Naive thymus-derived CD4-positive, alpha-beta T cell (primary cell): ENCODE measurements around the gene SDSL. TPM values are rescaled to one million over a fixed set of nuclear protein-coding genes. Genes with fewer than 3 reads are reported as not detected.

ENCODE experiments used
- ATAC-seq: fragments of 150-1000 bp; cut with Tn5 transposase; 2 replicates; pipeline ENCODE4 v1.10.0; 2021; ENCODE audit warnings: mild to moderate bottlenecking, moderate library complexity
- CTCF ChIA-PET: fragments of 350-600 bp; sonication (Branson Sonifier 250); formaldehyde crosslinking; loops from one replicate; lab custom pipeline; 2021; ENCODE audit warnings: antibody characterized with exemption; lab: Charles Lee
- POLR2A ChIA-PET: fragments of 350-600 bp; sonication (Branson Sonifier 250); formaldehyde crosslinking; loops from one replicate; lab custom pipeline; 2021; ENCODE audit warnings: antibody characterized with exemption, inconsistent platforms; lab: Charles Lee
- DNase-seq, 9 donors: peaks; one replicate each; pipeline versions ENCODE4 v3.0.0 to v3.0.0-alpha.2; 2020 to 2022; ENCODE audit warnings: mixed read lengths in 1 of 9
- H3K27ac ChIP-seq: one replicate; pipeline ENCODE4 v1.7.0; 2013; ENCODE audit warnings: mild to moderate bottlenecking, low read depth, low read length, moderate library complexity
- H3K27me3 ChIP-seq, 2 donors: one replicate each; pipeline ENCODE4 v1.7.0; 2013; ENCODE audit warnings: low read length in 2 of 2, mild to moderate bottlenecking in 2 of 2, moderate library complexity in 2 of 2; ENCODE audit not compliant: control insufficient read depth in 2 of 2, insufficient read depth in 2 of 2
- H3K36me3 ChIP-seq, 3 experiments: 1 replicate in 2 of 3; 2 replicates in 1 of 3; pipeline ENCODE4 v1.7.0; 2013; ENCODE audit warnings: low read length in 3 of 3, mild to moderate bottlenecking in 3 of 3, moderate library complexity in 1 of 3; ENCODE audit not compliant: insufficient read depth in 3 of 3, control insufficient read depth in 2 of 3
- H3K4me1 ChIP-seq, 2 donors: one replicate each; pipeline ENCODE4 v1.7.0; 2013; ENCODE audit warnings: low read length in 2 of 2, mild to moderate bottlenecking in 2 of 2, moderate library complexity in 1 of 2; ENCODE audit not compliant: control insufficient read depth in 2 of 2, insufficient read depth in 2 of 2
- H3K4me3 ChIP-seq: 2 replicates; pipeline ENCODE4 v1.7.0; 2013; ENCODE audit warnings: mild to moderate bottlenecking, low read length
- H3K9me3 ChIP-seq, 3 experiments: 1 replicate in 2 of 3; 2 replicates in 1 of 3; pipeline ENCODE4 v1.7.0; 2013; ENCODE audit warnings: low read length in 3 of 3; ENCODE audit not compliant: control insufficient read depth in 2 of 3
- H3K27ac Mint-ChIP-seq, 9 donors: one replicate each; pipeline ENCODE4 v1.8.0; 2020 to 2022; ENCODE audit warnings: mixed read lengths in 9 of 9, mild to moderate bottlenecking in 8 of 9, moderate library complexity in 5 of 9, inconsistent platforms in 2 of 9
- H3K27me3 Mint-ChIP-seq, 5 donors: one replicate each; pipeline ENCODE4 v1.8.0; 2021 to 2022; ENCODE audit warnings: mixed read lengths in 5 of 5, mild to moderate bottlenecking in 1 of 5
- H3K36me3 Mint-ChIP-seq, 5 donors: one replicate each; pipeline ENCODE4 v1.8.0; 2020 to 2022; ENCODE audit warnings: mixed read lengths in 5 of 5, mild to moderate bottlenecking in 3 of 5, inconsistent platforms in 1 of 5
- H3K4me1 Mint-ChIP-seq, 7 donors: one replicate each; pipeline ENCODE4 v1.8.0; 2020 to 2022; ENCODE audit warnings: mixed read lengths in 7 of 7, mild to moderate bottlenecking in 3 of 7, inconsistent platforms in 1 of 7
- H3K4me3 Mint-ChIP-seq, 10 donors: one replicate each; pipeline ENCODE4 v1.8.0; 2020 to 2022; ENCODE audit warnings: mild to moderate bottlenecking in 10 of 10, mixed read lengths in 10 of 10, moderate library complexity in 6 of 10, inconsistent platforms in 2 of 10
- H3K9me3 Mint-ChIP-seq, 11 donors: one replicate each; pipeline ENCODE4 v1.8.0; 2020 to 2022; ENCODE audit warnings: mixed read lengths in 11 of 11, mild to moderate bottlenecking in 4 of 11, inconsistent platforms in 1 of 11, moderate library complexity in 1 of 11
- intact Hi-C, 2 donors: fragments of 100-400 bp; cut with micrococcal nuclease; formaldehyde crosslinking; loops; one replicate each; pipeline ENCODE4 v1.15.1; 2023
- polyA plus RNA-seq, 2 donors: library from polyadenylated mRNA; unstranded; fragments of 300-500 nt; fragmentation: Illumina TruSeq; gene quantifications; one replicate each; pipeline ENCODE4 v1.2.3, GENCODE V29; 2021
- total RNA-seq, 6 experiments: library from RNA in 5 of 6; stranded (reverse) in 5 of 6; gene quantifications; 1 replicate in 5 of 6; 2 replicates in 1 of 6; pipeline ENCODE4 v1.2.3 and lab custom pipeline; 2021 to 2026

SDSL gene
- total and polyA plus RNA-seq, 7 experiments from 2014 or later: 0.46 to 2.5 (median 1.7) TPM; not detected in 3

- peaks cover 0 to 2% (median 0%) of the 10 kb centered on the region in 11 donors for H3K9me3 Mint-ChIP-seq
- Histone ChIP-seq H3K4me3 (no peak overlapping the region), H3K4me1 (no peaks in the 10 kb centered on the region), H3K27ac (no peak overlapping the region), H3K27me3 (no peaks in the 10 kb centered on the region), H3K9me3 (no peaks in the 10 kb centered on the region), H3K36me3 (no peaks in the 10 kb centered on the region)
- ATAC-seq (no peak), DNase-seq (no peak)
- no peak overlapping the region for H3K4me3 Mint-ChIP-seq
- intact Hi-C loops: no loop called here
- ChIA-PET POLR2A (no interaction called here), CTCF (no interaction called here)
- H3K27me3 Mint-ChIP-seq: peaks cover 0 to 7% (median 0%) of the 10 kb centered on the region in 5 donors
- H3K27ac Mint-ChIP-seq: no peak overlapping the region
- H3K4me1 Mint-ChIP-seq: peaks cover 0 to 10% (median 7%) of the 10 kb centered on the region in 7 donors
- no peaks in the 10 kb centered on the region for H3K36me3 Mint-ChIP-seq
These were observed 3.8 kb upstream of the SDSL start for GRCh38 chr12:113418213-113418879.

- Histone ChIP-seq H3K27me3 (no peaks in the 10 kb centered on the region), H3K9me3 (no peaks in the 10 kb centered on the region), H3K4me3 (no peak overlapping the region), H3K27ac (no peak overlapping the region), H3K4me1 (no peaks in the 10 kb centered on the region), H3K36me3 (no peaks in the 10 kb centered on the region)
- Mint-ChIP-seq H3K36me3 (no peaks in the 10 kb centered on the region), H3K27ac (no peak overlapping the region), H3K4me3 (no peak overlapping the region), H3K9me3 (no peaks in the 10 kb centered on the region), H3K27me3 (peaks cover 0 to 9% (median 0%) of the 10 kb centered on the region in 5 donors), H3K4me1 (peaks cover 0 to 16% (median 7%) of the 10 kb centered on the region in 7 donors)
- CTCF ChIA-PET: no interaction called here
- intact Hi-C loops: loop anchor here in 1 of 2 donors (5.0 to 10.0 kb wide), 2 partner anchors 89 to 376 kb away; no protein-coding TSS in a partner anchor
- ATAC-seq (no peak), DNase-seq (no peak)
- POLR2A ChIA-PET: interaction anchor here (0.6 kb wide), 1 partner anchor 14 kb away, joined by 3 read pairs; no protein-coding TSS in a partner anchor
These were observed 1.1 kb upstream of the SDSL start for GRCh38 chr12:113420996-113421595.

- intact Hi-C loops: loop anchor here in 1 of 2 donors (5.0 to 10.0 kb wide), 2 partner anchors 91 to 378 kb away; no protein-coding TSS in a partner anchor
These were observed 898 bp downstream of the SDSL start for GRCh38 chr12:113422886-113423669.

GRCh38 chr12:113424456-113424855 is 2.3 kb downstream of the SDSL start:
- Mint-ChIP-seq H3K4me3 (no peak overlapping the region), H3K36me3 (no peaks in the 10 kb centered on the region), H3K27ac (no peak overlapping the region), H3K9me3 (no peaks in the 10 kb centered on the region), H3K27me3 (peaks cover 0 to 15% (median 0%) of the 10 kb centered on the region in 5 donors), H3K4me1 (peaks cover 0 to 18% (median 7%) of the 10 kb centered on the region in 7 donors)
- Histone ChIP-seq H3K36me3 (no peaks in the 10 kb centered on the region), H3K27ac (no peak overlapping the region), H3K4me1 (no peaks in the 10 kb centered on the region), H3K9me3 (no peaks in the 10 kb centered on the region), H3K4me3 (no peak overlapping the region), H3K27me3 (no peaks in the 10 kb centered on the region)
- ChIA-PET CTCF (interaction anchor here (0.6 to 1.6 kb wide), 5 partner anchors 77 to 437 kb away, joined by 3 to 5 read pairs (median 4); no protein-coding TSS in a partner anchor), POLR2A (no interaction called here)
- no peak for ATAC-seq
- DNase-seq: no peak
- intact Hi-C loops: loop anchor here in 1 of 2 donors (5.0 to 10.0 kb wide), 2 partner anchors 92 to 380 kb away; no protein-coding TSS in a partner anchor

More at GRCh38 chr12:113422886-113423669, 898 bp downstream of the SDSL start:
- no peak overlapping the region for H3K27ac Mint-ChIP-seq
- no peak for ATAC-seq
- ChIA-PET CTCF (no interaction called here), POLR2A (no interaction called here)
- no peaks in the 10 kb centered on the region for H3K9me3 Mint-ChIP-seq
- H3K27ac ChIP-seq: no peak overlapping the region
- no peak for DNase-seq
- no peaks in the 10 kb centered on the region for H3K27me3 ChIP-seq
- H3K36me3 Mint-ChIP-seq: no peaks in the 10 kb centered on the region
- H3K36me3 ChIP-seq: no peaks in the 10 kb centered on the region
- H3K4me1 ChIP-seq: no peaks in the 10 kb centered on the region
- H3K27me3 Mint-ChIP-seq: peaks cover 0 to 12% (median 0%) of the 10 kb centered on the region in 5 donors
- peak overlapping the region in 3 of 10 donors; percentile 76 to 96 (median 90) for H3K4me3 Mint-ChIP-seq
- H3K4me1 Mint-ChIP-seq: peaks cover 0 to 18% (median 7%) of the 10 kb centered on the region in 7 donors
- no peak overlapping the region for H3K4me3 ChIP-seq
- H3K9me3 ChIP-seq: no peaks in the 10 kb centered on the region

GRCh38 chr12:113424915-113425823 is 3.0 kb downstream of the SDSL start:
- H3K9me3 Mint-ChIP-seq: peaks cover 0 to 3% (median 0%) of the 10 kb centered on the region in 11 donors
- no peaks in the 10 kb centered on the region for H3K4me1 ChIP-seq
- H3K27me3 Mint-ChIP-seq: peaks cover 0 to 19% (median 3%) of the 10 kb centered on the region in 5 donors
- DNase-seq (peak in 8 of 9 donors; percentile 13 to 60 (median 40)), ATAC-seq (peak; percentile 51)
- CTCF ChIA-PET: interaction anchor here (0.5 to 1.6 kb wide), 9 partner anchors 27 to 432 kb away, joined by 3 to 5 read pairs (median 3); no protein-coding TSS in a partner anchor
- intact Hi-C loops: loop anchor here in 1 of 2 donors (1.0 to 10.0 kb wide), 4 partner anchors 93 to 380 kb away; no protein-coding TSS in a partner anchor
- no peaks in the 10 kb centered on the region for H3K27me3 ChIP-seq
- H3K36me3 ChIP-seq: no peaks in the 10 kb centered on the region
- no peak overlapping the region for H3K4me3 ChIP-seq
- no peak overlapping the region for H3K4me3 Mint-ChIP-seq
- no peaks in the 10 kb centered on the region for H3K9me3 ChIP-seq
- no peaks in the 10 kb centered on the region for H3K36me3 Mint-ChIP-seq
- no peak overlapping the region for H3K27ac ChIP-seq
- H3K27ac Mint-ChIP-seq: no peak overlapping the region
- POLR2A ChIA-PET: no interaction called here
- peaks cover 0 to 18% (median 7%) of the 10 kb centered on the region in 7 donors for H3K4me1 Mint-ChIP-seq
